ENCODE measurements around the gene WNT2B. TPM values are rescaled to one million over a fixed set of nuclear protein-coding genes. Genes with fewer than 3 reads are reported as not detected.

WNT2B gene
- total and polyA plus RNA-seq, 9 of the 15 experiments (the other 6 are each of a cell fraction or from before 2014, with no cell fraction given), result 0.02 to 0.06 (median 0.04) TPM; not detected in 3

- Histone ChIP-seq H3K27ac (ENCODE audit: extremely low read depth, low read depth, low read length) (no peak overlapping the region), H3K9ac (ENCODE audit: insufficient read depth in 1 of 2, low read depth in 2 of 2, low read length in 2 of 2) (no peak overlapping the region), H3K9me1 (ENCODE audit: control insufficient read depth, insufficient read depth, low read length) (no peaks in the 10 kb centered on the region), H3K79me2 (ENCODE audit: control insufficient read depth, insufficient read depth, low read length) (no peaks in the 10 kb centered on the region), H3K4me2 (ENCODE audit: insufficient read depth, low read length) (no peak overlapping the region), H3K36me3 (ENCODE audit: control insufficient read depth, insufficient read depth, low read length) (no peaks in the 10 kb centered on the region), H2AFZ (ENCODE audit: low read depth, low read length) (no peak overlapping the region), H3K4me1 (replicated peaks in 1 of 2; ENCODE audit: control insufficient read depth in 2 of 2, insufficient read depth in 2 of 2, low read length in 2 of 2) (no peaks in the 10 kb centered on the region), H4K20me1 (replicated peaks; ENCODE audit: control insufficient read depth, insufficient read depth, low read length) (peaks cover 5% of the 10 kb centered on the region; the same call in 1 of the 2 replicates), H3K27me3 (ENCODE audit: control insufficient read depth in 2 of 2, insufficient read depth in 2 of 2, low read length in 2 of 2) (peaks cover 4 to 6% of the 10 kb centered on the region in 2 experiments; a peak in 4 of 5 replicates), H3K9me3 (replicated peaks; ENCODE audit: control insufficient read depth, insufficient read depth, low read depth, low read length) (no peaks in the 10 kb centered on the region), H3K4me3 (no peak overlapping the region)
- WGBS (ENCODE audit: insufficient coverage, low coverage, missing lambda C conversion rate), result 23% methylated on average over 8 of the region's 8 CpGs
- ChIA-PET CTCF (ENCODE audit: low intra/inter-chr PET ratio) (no interaction called here), POLR2A (interaction anchor here (1.6 to 1.9 kb wide), 2 partner anchors 9 to 11 kb away, joined by 7 to 9 read pairs; no protein-coding TSS in a partner anchor)
- ATAC-seq (no peak; the same call in 2 of the 3 replicates), DNase-seq (ENCODE audit: extremely low read depth in 1 of 4, low spot score in 3 of 4) (no peak), FAIRE-seq (no peak)
- in situ Hi-C loops (cut with MboI), result no loop called here
- no peak for TF ChIP-seq TRIM25 (IDR thresholded peaks at IDR 0.05; ENCODE audit: borderline replicate concordance)
- no peak for TF ChIP-seq TBP (optimal IDR thresholded peaks at IDR 0.05; ENCODE audit: low read depth, low read length)
- TF ChIP-seq ZFP30 (CRISPR knock-in tag; IDR thresholded peaks at IDR 0.05; ENCODE audit: borderline replicate concordance), result no peak
- TF ChIP-seq GTF3C2 (IDR thresholded peaks at IDR 0.05; ENCODE audit: borderline replicate concordance, extremely low read depth, insufficient read length), result no peak
- no peak for TF ChIP-seq SREBF1 (IDR thresholded peaks at IDR 0.05; ENCODE audit: borderline replicate concordance, low read depth, low read length)
- TF ChIP-seq ZNF639 (CRISPR knock-in tag; conservative IDR thresholded peaks at IDR 0.05 in 1 of 2, IDR thresholded peaks at IDR 0.05 in 1 of 2), result no peak
- no peak for TF ChIP-seq FOXM1 (IDR thresholded peaks at IDR 0.05; ENCODE audit: low read depth)
- no peak for TF ChIP-seq FOXM1 (CRISPR knock-in tag; IDR thresholded peaks at IDR 0.05; ENCODE audit: low read depth)
- TF ChIP-seq ILF3 (IDR thresholded peaks at IDR 0.05; ENCODE audit: borderline replicate concordance), result no peak
- no peak for TF ChIP-seq IRF1 (CRISPR knock-in tag; IDR thresholded peaks at IDR 0.05; ENCODE audit: borderline replicate concordance)
- TF ChIP-seq ZNF780A (CRISPR knock-in tag; IDR thresholded peaks at IDR 0.05), result no peak
- no peak for TF ChIP-seq TCF3 (CRISPR knock-in tag; IDR thresholded peaks at IDR 0.05)
- TF ChIP-seq MYC (IDR thresholded peaks at IDR 0.05; ENCODE audit: low read depth, low read length), result no peak
- no peak for TF ChIP-seq MYC (CRISPR knock-in tag; IDR thresholded peaks at IDR 0.05; ENCODE audit: borderline replicate concordance, low read depth)
- TF ChIP-seq ZNF146 (CRISPR knock-in tag; IDR thresholded peaks at IDR 0.05; ENCODE audit: unreplicated experiment), result no peak
- TF ChIP-seq ZNF668 (CRISPR knock-in tag; IDR thresholded peaks at IDR 0.05), result no peak
- intact Hi-C loops (cut with micrococcal nuclease), result no loop called here
- no TSS peak for BruUV-seq (replicated peaks)
Observed at GRCh38 chr1:112524251-112524650, 15.5 kb downstream of the WNT2B start.

All from K562 (cell line).